CD8-positive, alpha-beta memory T cell (primary cell): ENCODE data around the gene FAT1. TPM values are rescaled to one million over a fixed set of nuclear protein-coding genes. Genes with fewer than 3 reads are reported as not detected.

Source experiments
- CTCF ChIA-PET: fragments of 350-600 bp; sonication (Branson Sonifier 250); formaldehyde crosslinking; loops from one replicate; lab custom pipeline; 2021; ENCODE audit warnings: antibody characterized with exemption; lab: Charles Lee
- POLR2A ChIA-PET: fragments of 350-600 bp; sonication (Branson Sonifier 250); formaldehyde crosslinking; loops from one replicate; lab custom pipeline; 2021; ENCODE audit warnings: antibody characterized with exemption; lab: Charles Lee
- DNase-seq, 5 donors: peaks; one replicate each; pipeline versions ENCODE4 v3.0.0 to v3.0.0-alpha.2; 2020 to 2022; ENCODE audit warnings: mixed read lengths in 1 of 5
- H3K27ac ChIP-seq: one replicate; pipeline ENCODE4 v1.7.0; 2013; ENCODE audit warnings: low read depth, mild to moderate bottlenecking, low read length, moderate library complexity
- H3K27me3 ChIP-seq: 2 replicates; pipeline ENCODE4 v1.7.0; 2013; ENCODE audit warnings: low read length, mild to moderate bottlenecking; ENCODE audit not compliant: insufficient read depth, poor library complexity, severe bottlenecking
- H3K36me3 ChIP-seq: 2 replicates; pipeline ENCODE4 v1.7.0; 2013; ENCODE audit warnings: mild to moderate bottlenecking, low read length, moderate library complexity; ENCODE audit not compliant: insufficient read depth
- H3K4me1 ChIP-seq: 2 replicates; pipeline ENCODE4 v1.7.0; 2013; ENCODE audit warnings: mild to moderate bottlenecking, low read length, moderate library complexity; ENCODE audit not compliant: insufficient read depth
- H3K4me3 ChIP-seq: 2 replicates; pipeline ENCODE4 v1.7.0; 2013; ENCODE audit warnings: mild to moderate bottlenecking, low read length
- H3K9me3 ChIP-seq: 2 replicates; pipeline ENCODE4 v1.7.0; 2013; ENCODE audit warnings: mild to moderate bottlenecking, low read length
- H3K27ac Mint-ChIP-seq, 8 donors: one replicate each; pipeline ENCODE4 v1.8.0; 2020 to 2021; ENCODE audit warnings: mixed read lengths in 8 of 8, mild to moderate bottlenecking in 6 of 8, inconsistent platforms in 3 of 8, moderate library complexity in 3 of 8
- H3K27me3 Mint-ChIP-seq, 2 donors: one replicate each; pipeline ENCODE4 v1.8.0; 2020 to 2021; ENCODE audit warnings: mixed read lengths in 2 of 2, mild to moderate bottlenecking in 1 of 2, moderate library complexity in 1 of 2
- H3K36me3 Mint-ChIP-seq, 3 donors: one replicate each; pipeline ENCODE4 v1.8.0; 2020 to 2021; ENCODE audit warnings: mixed read lengths in 3 of 3, inconsistent platforms in 1 of 3, mild to moderate bottlenecking in 1 of 3
- H3K4me1 Mint-ChIP-seq, 3 donors: one replicate each; pipeline ENCODE4 v1.8.0; 2020 to 2021; ENCODE audit warnings: mixed read lengths in 3 of 3, inconsistent platforms in 1 of 3, mild to moderate bottlenecking in 1 of 3
- H3K4me3 Mint-ChIP-seq, 7 donors: one replicate each; pipeline ENCODE4 v1.8.0; 2020 to 2021; ENCODE audit warnings: mixed read lengths in 7 of 7, mild to moderate bottlenecking in 6 of 7, moderate library complexity in 4 of 7, inconsistent platforms in 2 of 7
- H3K9me3 Mint-ChIP-seq, 5 donors: one replicate each; pipeline ENCODE4 v1.8.0; 2020 to 2022; ENCODE audit warnings: mixed read lengths in 5 of 5, mild to moderate bottlenecking in 3 of 5, moderate library complexity in 2 of 5, inconsistent platforms in 1 of 5
- polyA plus RNA-seq: library from polyadenylated mRNA; unstranded; fragments of 300-500 nt; fragmentation: Illumina TruSeq; gene quantifications from one replicate; pipeline ENCODE4 v1.2.3, GENCODE V29; 2021
- total RNA-seq, 2 experiments: library from RNA; stranded (reverse); gene quantifications; one replicate each; pipeline ENCODE4 v1.2.3, GENCODE V29; 2021

FAT1 gene
- total and polyA plus RNA-seq, 3 experiments from 2014 or later = not detected

- Mint-ChIP-seq H3K27ac (peak overlapping the region in 1 of 8 donors; percentile 29), H3K4me3 (peak overlapping the region in 4 of 7 donors; percentile 10 to 51 (median 24)), H3K9me3 (peaks cover 0 to 17% (median 14%) of the 10 kb centered on the region in 5 donors), H3K27me3 (peaks cover 35 to 57% of the 10 kb centered on the region in 2 donors), H3K4me1 (peaks cover 5 to 25% (median 9%) of the 10 kb centered on the region in 3 donors), H3K36me3 (peaks cover 0 to 3% (median 0%) of the 10 kb centered on the region in 3 donors)
- H3K27me3 ChIP-seq = peaks cover 12% of the 10 kb centered on the region
- H3K9me3 ChIP-seq = no peaks in the 10 kb centered on the region
- POLR2A ChIA-PET = no interaction called here
- H3K36me3 ChIP-seq = no peaks in the 10 kb centered on the region
- no peak overlapping the region for H3K4me3 ChIP-seq
- no peaks in the 10 kb centered on the region for H3K4me1 ChIP-seq
- H3K27ac ChIP-seq = no peak overlapping the region
- CTCF ChIA-PET = no interaction called here
- DNase-seq = no peak
These were observed 2.9 kb upstream of the FAT1 start for GRCh38 chr4:186726426-186727168.

GRCh38 chr4:186725469-186726425, 2.1 kb upstream of the FAT1 start:
- H3K4me3 ChIP-seq = no peak overlapping the region
- POLR2A ChIA-PET = no interaction called here
- peaks cover 12% of the 10 kb centered on the region for H3K27me3 ChIP-seq
- peaks cover 38 to 63% of the 10 kb centered on the region in 2 donors for H3K27me3 Mint-ChIP-seq
- no peak overlapping the region for H3K27ac ChIP-seq
- H3K4me1 Mint-ChIP-seq = peaks cover 5 to 25% (median 9%) of the 10 kb centered on the region in 3 donors
- peak overlapping the region in 1 of 7 donors; percentile 8 for H3K4me3 Mint-ChIP-seq
- peak overlapping the region in 1 of 8 donors; percentile 29 for H3K27ac Mint-ChIP-seq
- H3K9me3 ChIP-seq = no peaks in the 10 kb centered on the region
- CTCF ChIA-PET = no interaction called here
- no peak for DNase-seq
- no peaks in the 10 kb centered on the region for H3K4me1 ChIP-seq
- H3K36me3 Mint-ChIP-seq = peaks cover 0 to 3% (median 0%) of the 10 kb centered on the region in 3 donors
- peaks cover 5 to 21% (median 16%) of the 10 kb centered on the region in 5 donors for H3K9me3 Mint-ChIP-seq
- no peaks in the 10 kb centered on the region for H3K36me3 ChIP-seq

DNA sequence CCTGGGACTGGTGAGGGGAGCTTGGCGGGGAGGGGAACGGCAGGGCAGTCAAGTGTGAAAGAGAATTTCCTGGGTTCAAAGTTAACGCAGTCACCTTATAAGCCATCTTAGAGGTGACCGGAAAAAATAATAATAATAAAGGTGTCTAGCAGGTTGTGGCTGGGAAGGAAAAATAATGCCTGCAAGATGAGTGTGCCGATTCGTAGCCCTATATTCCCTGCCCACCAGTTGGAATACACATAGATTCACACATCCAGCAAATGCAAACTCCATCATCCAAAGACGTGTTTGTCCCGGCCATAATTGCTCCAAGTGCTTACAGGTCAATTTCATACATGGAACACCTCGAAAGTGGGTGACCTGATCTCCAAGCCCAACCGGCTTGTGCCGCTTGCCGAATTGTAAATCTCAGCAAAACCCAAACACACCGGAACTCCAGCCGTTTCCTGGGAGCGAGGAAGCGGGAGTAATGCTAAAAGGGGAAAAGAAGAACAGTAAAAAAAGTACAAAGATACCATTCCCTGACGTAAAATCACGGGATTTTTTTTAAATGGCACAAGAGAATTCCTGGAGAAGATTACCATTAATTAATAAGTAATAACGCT, 1.3 kb upstream of the FAT1 start:
- H3K4me1 Mint-ChIP-seq = peaks cover 5 to 25% (median 9%) of the 10 kb centered on the region in 3 donors
- H3K4me1 ChIP-seq = no peaks in the 10 kb centered on the region
- ChIA-PET CTCF (no interaction called here), POLR2A (no interaction called here)
- H3K27me3 Mint-ChIP-seq = peaks cover 38 to 63% of the 10 kb centered on the region in 2 donors
- no peak for DNase-seq
- H3K27ac ChIP-seq = no peak overlapping the region
- H3K4me3 Mint-ChIP-seq = peak overlapping the region in 2 of 7 donors; percentile 9 to 28
- no peak overlapping the region for H3K4me3 ChIP-seq
- no peaks in the 10 kb centered on the region for H3K9me3 ChIP-seq
- peaks cover 0 to 3% (median 0%) of the 10 kb centered on the region in 3 donors for H3K36me3 Mint-ChIP-seq
- H3K36me3 ChIP-seq = no peaks in the 10 kb centered on the region
- H3K27me3 ChIP-seq = peaks cover 12% of the 10 kb centered on the region
- H3K9me3 Mint-ChIP-seq = peaks cover 5 to 21% (median 16%) of the 10 kb centered on the region in 5 donors
- peak overlapping the region in 1 of 8 donors; percentile 52 for H3K27ac Mint-ChIP-seq

DNA sequence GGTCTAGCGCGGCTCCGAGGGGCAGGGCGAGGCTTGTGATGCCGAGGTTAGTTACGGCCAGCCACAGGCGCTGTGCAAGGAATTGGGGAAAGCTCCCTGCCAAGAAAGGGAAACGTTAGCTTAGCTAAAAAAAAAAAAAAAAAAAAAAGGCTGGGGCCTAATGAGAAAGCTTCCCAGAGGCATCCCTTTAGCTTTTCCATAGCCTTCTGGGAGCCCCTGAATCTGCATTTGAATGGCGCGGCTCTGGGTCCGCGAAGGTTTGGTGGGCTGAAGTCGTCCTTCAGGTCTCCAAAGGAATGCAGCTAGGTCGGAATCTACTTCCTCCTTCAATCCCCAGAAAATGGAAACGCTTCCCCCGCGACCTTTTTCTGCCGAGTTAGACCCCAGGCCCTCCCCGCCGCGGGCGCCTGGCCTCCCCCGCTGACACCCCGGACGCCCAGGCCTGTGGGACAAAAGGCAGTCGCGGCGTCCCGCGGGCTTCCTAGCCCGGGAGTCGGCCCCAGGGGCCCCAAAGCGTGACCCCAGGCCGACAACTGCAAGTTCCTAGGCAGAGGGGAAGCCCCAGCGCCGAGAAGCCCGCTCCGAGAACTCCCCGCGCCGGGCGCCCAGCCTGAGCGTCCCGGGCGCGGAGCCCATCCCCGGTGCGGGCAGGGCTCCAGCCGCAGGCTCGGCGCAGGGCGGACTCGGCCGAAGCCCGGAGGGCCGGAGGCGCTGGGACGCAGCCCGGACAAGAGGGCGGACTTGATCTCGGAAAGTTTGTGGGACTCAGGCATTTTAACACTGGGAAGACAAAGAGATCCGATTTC, 605 bp upstream of the FAT1 start:
- peaks cover 38 to 63% of the 10 kb centered on the region in 2 donors for H3K27me3 Mint-ChIP-seq
- Histone ChIP-seq H3K4me3 (no peak overlapping the region), H3K9me3 (no peaks in the 10 kb centered on the region), H3K27ac (no peak overlapping the region), H3K36me3 (no peaks in the 10 kb centered on the region), H3K27me3 (peaks cover 12% of the 10 kb centered on the region), H3K4me1 (no peaks in the 10 kb centered on the region)
- ChIA-PET POLR2A (no interaction called here), CTCF (no interaction called here)
- H3K27ac Mint-ChIP-seq = peak overlapping the region in 1 of 8 donors; percentile 52
- DNase-seq = no peak
- H3K4me3 Mint-ChIP-seq = no peak overlapping the region
- peaks cover 5 to 21% (median 16%) of the 10 kb centered on the region in 5 donors for H3K9me3 Mint-ChIP-seq
- peaks cover 5 to 25% (median 9%) of the 10 kb centered on the region in 3 donors for H3K4me1 Mint-ChIP-seq
- peaks cover 0 to 3% (median 0%) of the 10 kb centered on the region in 3 donors for H3K36me3 Mint-ChIP-seq

DNA sequence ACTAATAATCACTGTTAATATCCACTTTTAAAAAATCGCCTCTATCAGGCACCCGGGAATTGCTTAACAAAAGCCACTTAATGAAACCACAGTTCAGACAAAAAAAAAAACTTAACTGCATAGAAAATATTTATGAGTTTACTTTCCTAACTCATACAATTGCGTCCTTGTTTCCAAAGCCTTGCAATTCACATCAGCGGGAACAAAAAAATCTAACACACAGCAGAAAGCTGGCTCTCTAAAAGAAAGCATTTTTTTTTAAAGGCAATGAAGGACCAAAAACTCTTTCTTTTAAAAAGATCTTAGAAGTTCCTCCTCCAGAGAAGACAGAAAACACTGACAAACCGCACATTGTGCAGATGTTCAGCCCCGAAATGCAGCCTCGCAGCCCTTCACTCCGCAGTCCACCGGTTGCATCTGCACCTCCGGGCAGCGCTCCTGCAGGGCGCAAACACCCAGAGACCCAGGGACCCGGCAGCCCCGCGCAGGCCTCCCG, 812 bp downstream of the FAT1 start:
- no peak for DNase-seq
- H3K36me3 Mint-ChIP-seq = peaks cover 0 to 3% (median 0%) of the 10 kb centered on the region in 3 donors
- H3K4me3 Mint-ChIP-seq = no peak overlapping the region
- Histone ChIP-seq H3K27me3 (peaks cover 12% of the 10 kb centered on the region), H3K36me3 (no peaks in the 10 kb centered on the region), H3K4me3 (no peak overlapping the region), H3K27ac (no peak overlapping the region), H3K9me3 (no peaks in the 10 kb centered on the region), H3K4me1 (no peaks in the 10 kb centered on the region)
- ChIA-PET CTCF (no interaction called here), POLR2A (no interaction called here)
- peaks cover 5 to 25% (median 9%) of the 10 kb centered on the region in 3 donors for H3K4me1 Mint-ChIP-seq
- peaks cover 5 to 23% (median 20%) of the 10 kb centered on the region in 5 donors for H3K9me3 Mint-ChIP-seq
- H3K27me3 Mint-ChIP-seq = peaks cover 38 to 50% of the 10 kb centered on the region in 2 donors
- no peak overlapping the region for H3K27ac Mint-ChIP-seq

DNA sequence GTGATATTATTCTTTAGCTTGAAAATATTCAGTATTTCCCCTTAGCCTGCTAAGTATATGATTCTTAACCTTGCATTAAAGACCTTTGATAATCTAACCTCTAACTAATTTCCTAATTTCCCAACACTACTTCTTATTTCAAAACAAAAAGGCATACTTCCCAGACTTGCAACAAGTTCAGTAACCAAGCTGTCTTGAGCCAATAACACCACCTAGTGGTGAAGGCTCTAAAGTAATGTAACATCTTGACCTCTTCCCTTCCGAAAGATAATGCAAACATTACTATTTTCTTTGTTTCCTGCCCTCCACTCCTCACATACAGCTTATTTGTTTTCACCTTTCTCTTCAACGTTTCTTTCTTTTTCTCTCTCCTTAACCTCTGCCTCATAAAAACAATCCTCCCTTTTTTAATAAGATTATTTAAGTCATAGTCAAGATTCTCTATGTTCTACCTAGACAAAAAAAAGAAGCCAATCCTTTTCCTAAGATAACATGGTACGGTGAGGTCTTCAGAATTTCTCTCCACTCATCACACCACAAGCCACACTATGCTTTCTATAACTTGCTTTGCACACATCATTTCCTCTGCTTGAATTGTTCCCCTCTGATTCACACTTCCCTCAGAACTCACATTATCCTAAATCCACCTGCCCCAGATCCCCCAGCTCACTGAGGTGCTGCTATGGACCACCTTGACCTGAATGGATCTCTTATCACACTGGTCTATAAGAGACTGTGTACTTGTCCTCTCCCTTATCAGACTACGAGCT, 3.5 kb downstream of the FAT1 start:
- Histone ChIP-seq H3K4me1 (no peaks in the 10 kb centered on the region), H3K9me3 (no peaks in the 10 kb centered on the region), H3K36me3 (no peaks in the 10 kb centered on the region), H3K27me3 (peaks cover 7% of the 10 kb centered on the region), H3K27ac (no peak overlapping the region), H3K4me3 (no peak overlapping the region)
- DNase-seq = no peak
- ChIA-PET POLR2A (no interaction called here), CTCF (no interaction called here)
- Mint-ChIP-seq H3K4me1 (peaks cover 0 to 11% (median 1%) of the 10 kb centered on the region in 3 donors), H3K4me3 (no peak overlapping the region), H3K9me3 (peaks cover 15 to 27% (median 22%) of the 10 kb centered on the region in 5 donors), H3K27ac (no peak overlapping the region), H3K27me3 (peaks cover 16 to 26% of the 10 kb centered on the region in 2 donors), H3K36me3 (peaks cover 0 to 2% (median 0%) of the 10 kb centered on the region in 3 donors)
